Body of pancreas (tissue), 4 donors: Measurements from ENCODE around the gene SPRYD3.

Experiments
- POLR2A ChIP-seq, 3 donors: fragments of 450-650 bp; IDR thresholded peaks; one replicate each; pipeline ENCODE4 v1.6.1; 2016; ENCODE audit warnings: antibody characterized with exemption in 3 of 3, mild to moderate bottlenecking in 2 of 3
- TF ChIP-seq, protein P1 (sequence below), 7 experiments: fragments of 450-650 bp in 4 of 7; fragments of 200-600 bp in 3 of 7; sonication (generic) in 3 of 7; IDR thresholded peaks; one replicate each; pipeline ENCODE4 v1.5.1; 2016 to 2019; ENCODE audit warnings: antibody characterized with exemption in 7 of 7

DNA sequence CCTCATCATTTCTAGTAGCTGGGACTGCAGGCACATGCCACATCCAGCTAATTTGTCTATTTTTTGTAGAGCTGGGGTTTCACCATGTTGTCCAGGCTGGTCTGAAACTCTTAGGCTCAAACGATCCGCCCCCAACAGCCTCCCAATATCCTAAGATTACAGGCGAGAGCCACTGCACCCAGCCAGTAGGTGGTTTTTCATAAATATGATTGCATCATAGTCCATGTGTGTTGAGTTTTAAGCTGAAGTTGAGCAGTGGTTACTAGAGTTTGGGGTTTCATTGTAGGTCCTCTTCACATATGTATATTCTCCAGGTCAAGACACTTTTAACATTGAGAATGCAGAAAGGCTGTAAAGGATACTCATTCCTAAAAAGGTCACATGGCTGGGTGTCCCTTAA lies 42.4 kb downstream of the SPRYD3 start:
- TF ChIP-seq, protein P1, sequence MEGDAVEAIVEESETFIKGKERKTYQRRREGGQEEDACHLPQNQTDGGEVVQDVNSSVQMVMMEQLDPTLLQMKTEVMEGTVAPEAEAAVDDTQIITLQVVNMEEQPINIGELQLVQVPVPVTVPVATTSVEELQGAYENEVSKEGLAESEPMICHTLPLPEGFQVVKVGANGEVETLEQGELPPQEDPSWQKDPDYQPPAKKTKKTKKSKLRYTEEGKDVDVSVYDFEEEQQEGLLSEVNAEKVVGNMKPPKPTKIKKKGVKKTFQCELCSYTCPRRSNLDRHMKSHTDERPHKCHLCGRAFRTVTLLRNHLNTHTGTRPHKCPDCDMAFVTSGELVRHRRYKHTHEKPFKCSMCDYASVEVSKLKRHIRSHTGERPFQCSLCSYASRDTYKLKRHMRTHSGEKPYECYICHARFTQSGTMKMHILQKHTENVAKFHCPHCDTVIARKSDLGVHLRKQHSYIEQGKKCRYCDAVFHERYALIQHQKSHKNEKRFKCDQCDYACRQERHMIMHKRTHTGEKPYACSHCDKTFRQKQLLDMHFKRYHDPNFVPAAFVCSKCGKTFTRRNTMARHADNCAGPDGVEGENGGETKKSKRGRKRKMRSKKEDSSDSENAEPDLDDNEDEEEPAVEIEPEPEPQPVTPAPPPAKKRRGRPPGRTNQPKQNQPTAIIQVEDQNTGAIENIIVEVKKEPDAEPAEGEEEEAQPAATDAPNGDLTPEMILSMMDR (IDR thresholded peaks at IDR 0.05) = no peak
- TF ChIP-seq POLR2A (IDR thresholded peaks at IDR 0.05) = no peak
